H1 (cell line): ENCODE data around the gene INTS1. TPM values are rescaled to one million over a fixed set of nuclear protein-coding genes. Genes with fewer than 3 reads are reported as not detected.

Experiments
- CTCF ChIA-PET: fragments of 300-600 bp; sonication (Branson Sonifier 250); formaldehyde crosslinking; loops from one replicate; lab custom pipeline; 2021; ENCODE audit not compliant: partially characterized antibody; lab: Charles Lee
- POLR2A ChIA-PET: fragments of 300-600 bp; sonication (Branson Sonifier 250); formaldehyde crosslinking; loops from one replicate; lab custom pipeline; 2021; ENCODE audit warnings: inconsistent platforms; ENCODE audit not compliant: partially characterized antibody; lab: Charles Lee
- DNase-seq, 2 experiments: peaks; one replicate each; pipeline versions ENCODE4 v3.0.0 to v3.0.0-alpha.2; 2010 to 2022; ENCODE audit warnings: low spot score in 2 of 2, low read depth in 1 of 2, mixed read lengths in 1 of 2
- FAIRE-seq: peaks from 2 replicates; lab custom pipeline; 2011; peaks lifted over from hg19 to GRCh38; lab: Jason Lieb, UNC
- H2AFZ ChIP-seq: 2 replicates; pipeline ENCODE4 v1.8.1; 2012; ENCODE audit warnings: low read length, inconsistent platforms
- H2AK5ac ChIP-seq: 2 replicates; pipeline ENCODE4 v1.6.1; 2013; ENCODE audit warnings: low read depth, low read length
- H2BK120ac ChIP-seq: replicated peaks from 2 replicates; pipeline ENCODE3; 2013; ENCODE audit warnings: low read depth, low read length, inconsistent platforms
- H2BK12ac ChIP-seq: 2 replicates; pipeline ENCODE4 v1.6.1; 2013; ENCODE audit warnings: low read depth, low read length
- H2BK15ac ChIP-seq: 2 replicates; pipeline ENCODE4 v1.6.1; 2013; ENCODE audit warnings: low read length
- H2BK20ac ChIP-seq: 2 replicates; pipeline ENCODE4 v1.6.1; 2013; ENCODE audit warnings: low read length
- H2BK5ac ChIP-seq: 2 replicates; pipeline ENCODE4 v1.6.1; 2013; ENCODE audit warnings: low read depth, low read length
- H3K14ac ChIP-seq: 2 replicates; pipeline ENCODE4 v1.6.1; 2013; ENCODE audit warnings: inconsistent platforms; ENCODE audit not compliant: insufficient read length
- H3K18ac ChIP-seq: 2 replicates; pipeline ENCODE4 v1.6.1; 2013; ENCODE audit warnings: low read length; ENCODE audit errors: extremely low read depth
- H3K23ac ChIP-seq: 2 replicates; pipeline ENCODE4 v1.6.1; 2013; ENCODE audit warnings: inconsistent platforms; ENCODE audit not compliant: insufficient read length
- H3K23me2 ChIP-seq: 2 replicates; pipeline ENCODE4 v1.6.1; 2013; ENCODE audit warnings: low read depth, low read length
- H3K27ac ChIP-seq: 2 replicates; pipeline ENCODE4 v1.6.1; 2011; ENCODE audit warnings: low read depth, low read length, inconsistent platforms
- H3K27me3 ChIP-seq, 4 experiments: replicated peaks in 1 of 4; 1 replicate in 1 of 4; 2 replicates in 3 of 4; pipeline versions ENCODE4 v1.6.1 to v1.8.1; 2011 to 2013; ENCODE audit warnings: low read length in 3 of 4, mild to moderate bottlenecking in 3 of 4, inconsistent platforms in 2 of 4, mixed read lengths in 2 of 4, moderate library complexity in 1 of 4; ENCODE audit not compliant: control insufficient read depth in 3 of 4, insufficient read depth in 3 of 4; ENCODE audit errors: extremely low read depth in 1 of 4
- H3K36me3 ChIP-seq, 4 experiments: 2 replicates each; pipeline versions ENCODE4 v1.6.1 to v1.8.1; 2011 to 2013; ENCODE audit warnings: mild to moderate bottlenecking in 4 of 4, low read length in 3 of 4, moderate library complexity in 2 of 4, control low read depth in 1 of 4, inconsistent platforms in 1 of 4; ENCODE audit not compliant: insufficient read depth in 4 of 4, control insufficient read depth in 2 of 4
- H3K4ac ChIP-seq: replicated peaks from 2 replicates; pipeline ENCODE3; 2013; ENCODE audit warnings: low read length, low read depth, mixed read lengths, inconsistent platforms; ENCODE audit not compliant: insufficient read length
- H3K4me1 ChIP-seq, 4 experiments: replicated peaks in 1 of 4; 1 replicate in 1 of 4; 2 replicates in 3 of 4; pipeline versions ENCODE4 v1.6.1 to v1.8.1; 2011 to 2013; ENCODE audit warnings: low read length in 3 of 4, inconsistent platforms in 2 of 4, mixed read lengths in 1 of 4; ENCODE audit not compliant: insufficient read depth in 4 of 4, control insufficient read depth in 3 of 4
- H3K4me2 ChIP-seq, 2 experiments: 2 replicates each; pipeline versions ENCODE4 v1.6.1 to v1.8.1; 2011 to 2013; ENCODE audit warnings: low read depth in 2 of 2, low read length in 2 of 2, control low read depth in 1 of 2, inconsistent platforms in 1 of 2, mild to moderate bottlenecking in 1 of 2; ENCODE audit not compliant: insufficient read depth in 1 of 2
- H3K4me3 ChIP-seq, 4 experiments: fragments of 200-600, 300-600 bp in 1 of 4; sonication (generic), shearing (Covaris generic), sonication (Bioruptor Twin) in 1 of 4; 2 replicates each; pipeline versions ENCODE4 v1.5.1 to v1.8.1; 2011 to 2016; ENCODE audit warnings: low read length in 4 of 4, low read depth in 3 of 4, control low read depth in 2 of 4, inconsistent platforms in 2 of 4, mild to moderate bottlenecking in 2 of 4, mixed read lengths in 1 of 4, moderate library complexity in 1 of 4; ENCODE audit not compliant: insufficient read depth in 2 of 4; ENCODE audit errors: extremely low read depth in 1 of 4
- H3K56ac ChIP-seq: replicated peaks from 2 replicates; pipeline ENCODE3; 2013; ENCODE audit warnings: low read depth, mild to moderate bottlenecking, mixed read lengths, low read length, inconsistent platforms; ENCODE audit not compliant: insufficient read length
- H3K79me1 ChIP-seq: 2 replicates; pipeline ENCODE4 v1.6.1; 2013; ENCODE audit warnings: low read depth, low read length, control low read depth
- H3K79me2 ChIP-seq, 2 experiments: 2 replicates each; pipeline versions ENCODE4 v1.6.1 to v1.8.1; 2012 to 2013; ENCODE audit warnings: low read length in 2 of 2, mild to moderate bottlenecking in 2 of 2, inconsistent platforms in 1 of 2; ENCODE audit not compliant: insufficient read depth in 2 of 2, control insufficient read depth in 1 of 2
- H3K9ac ChIP-seq, 4 experiments: replicated peaks in 1 of 4; 1 replicate in 1 of 4; 2 replicates in 3 of 4; pipeline versions ENCODE4 v1.6.1 to v1.8.1; 2011 to 2013; ENCODE audit warnings: low read depth in 3 of 4, low read length in 3 of 4, control low read depth in 2 of 4, mild to moderate bottlenecking in 2 of 4, moderate library complexity in 2 of 4, inconsistent platforms in 1 of 4; ENCODE audit errors: extremely low read depth in 1 of 4
- H3K9me3 ChIP-seq, 2 experiments: 2 replicates each; pipeline versions ENCODE4 v1.6.1 to v1.8.1; 2012 to 2013; ENCODE audit warnings: mild to moderate bottlenecking in 2 of 2, moderate library complexity in 2 of 2, control low read depth in 1 of 2, inconsistent platforms in 1 of 2, low read depth in 1 of 2, low read length in 1 of 2, mixed read lengths in 1 of 2; ENCODE audit not compliant: insufficient read depth in 2 of 2
- H4K20me1 ChIP-seq, 2 experiments: replicated peaks in 1 of 2; 2 replicates each; pipeline versions ENCODE3 to v1.8.1; 2011 to 2013; ENCODE audit warnings: inconsistent platforms in 2 of 2, low read length in 2 of 2, mild to moderate bottlenecking in 1 of 2; ENCODE audit not compliant: insufficient read depth in 2 of 2, control insufficient read depth in 1 of 2
- H4K5ac ChIP-seq: 2 replicates; pipeline ENCODE4 v1.6.1; 2013; ENCODE audit warnings: low read length, low read depth, mixed read lengths, inconsistent platforms; ENCODE audit not compliant: insufficient read length
- H4K8ac ChIP-seq: 2 replicates; pipeline ENCODE4 v1.8.0; 2013; ENCODE audit warnings: mild to moderate bottlenecking, moderate library complexity, low read length, inconsistent platforms; ENCODE audit not compliant: insufficient read depth; ENCODE audit errors: extremely low read depth
- H4K91ac ChIP-seq: replicated peaks from 2 replicates; pipeline ENCODE3; 2013; ENCODE audit warnings: low read length, mixed read lengths, inconsistent platforms; ENCODE audit not compliant: insufficient read length
- CBX5 ChIP-seq: fragments of 300-800, 300-1000 bp; sonication (generic); IDR thresholded peaks from 2 replicates; pipeline ENCODE4 v1.7.1; 2016; ENCODE audit warnings: antibody characterized with exemption, low read length, low read depth
- CHD1 ChIP-seq: IDR thresholded peaks from 2 replicates; pipeline ENCODE4 v1.6.1; 2012; ENCODE audit warnings: low read depth, low read length, improper control_type of control experiment
- CREB1 ChIP-seq: IDR thresholded peaks from 2 replicates; pipeline ENCODE4 v1.6.1; 2012; ENCODE audit warnings: inconsistent platforms
- CTBP2 ChIP-seq: IDR thresholded peaks from 2 replicates; pipeline ENCODE4 v1.7.0; 2011; ENCODE audit warnings: borderline replicate concordance, mild to moderate bottlenecking, moderate library complexity, mixed read lengths, low read length; ENCODE audit not compliant: insufficient read depth, insufficient read length
- CTCF ChIP-seq, 3 experiments: IDR thresholded peaks; 1 replicate in 2 of 3; 2 replicates in 1 of 3; pipeline versions ENCODE4 v1.5.1 to v1.6.1; 2011; ENCODE audit warnings: low read length in 3 of 3, mild to moderate bottlenecking in 3 of 3, inconsistent platforms in 2 of 3, low read depth in 1 of 3, moderate library complexity in 1 of 3; ENCODE audit not compliant: insufficient read depth in 1 of 3; ENCODE audit errors: control extremely low read depth in 1 of 3
- KDM1A ChIP-seq: fragments of 200-600, 300-600 bp; sonication (generic); IDR thresholded peaks from 2 replicates; pipeline ENCODE4 v1.7.1; 2016; ENCODE audit warnings: mild to moderate bottlenecking, low read length, borderline replicate concordance
- POLR2AphosphoS5 ChIP-seq: IDR thresholded peaks from 2 replicates; pipeline ENCODE4 v1.6.1; 2011; ENCODE audit warnings: low read depth, low read length
- RNF2 ChIP-seq: fragments of 200-900, 300-1000 bp; sonication (generic); IDR thresholded peaks from 2 replicates; pipeline ENCODE4 v1.7.1; 2016; ENCODE audit warnings: borderline replicate concordance, low read depth, mild to moderate bottlenecking, antibody characterized with exemption, low read length; ENCODE audit not compliant: poor library complexity, severe bottlenecking; ENCODE audit errors: missing control alignments
- SIX5 ChIP-seq: IDR thresholded peaks from 2 replicates; pipeline ENCODE4 v1.6.1; 2011; ENCODE audit warnings: mild to moderate bottlenecking, low read depth, low read length
- SP4 ChIP-seq: IDR thresholded peaks from 2 replicates; pipeline ENCODE4 v1.6.1; 2012; ENCODE audit warnings: low read length, inconsistent platforms
- SRF ChIP-seq: IDR thresholded peaks from 2 replicates; pipeline ENCODE4 v1.6.1; 2011; ENCODE audit warnings: mild to moderate bottlenecking, low read depth, low read length, moderate library complexity
- TEAD4 ChIP-seq: IDR thresholded peaks from 2 replicates; pipeline ENCODE4 v1.6.1; 2012; ENCODE audit warnings: low read depth, low read length, inconsistent platforms, mixed read lengths
- WGBS, 2 experiments: shearing (Covaris generic) in 1 of 2; methylation state at CpG; one replicate each; pipeline versions ENCODE4 v1.1.6 to v1.1.7; 2013 to 2015; ENCODE audit warnings: low lambda C conversion rate in 2 of 2, mixed read lengths in 2 of 2, inconsistent platforms in 1 of 2, low coverage in 1 of 2, missing lambda C conversion rate in 1 of 2; ENCODE audit not compliant: insufficient replicate concordance in 2 of 2, insufficient coverage in 1 of 2, insufficient read length in 1 of 2; ENCODE audit errors: extremely low coverage in 1 of 2, missing lambda C conversion rate in 1 of 2; 5-methylcytosine and 5-hydroxymethylcytosine counted together
- polyA plus RNA-seq, 7 experiments: library from polyadenylated mRNA; depleted of rRNA in 3 of 7; stranded (reverse) in 5 of 7; unstranded in 2 of 7; fragments of >200 nt in 5 of 7; fragments of 200-250 nt in 2 of 7; gene quantifications; 1 replicate in 5 of 7; 2 replicates in 1 of 7; 4 replicates in 1 of 7; pipeline versions ENCODE4 v1.2.1 to v1.2.3, GENCODE V29; 2011 to 2013; ENCODE audit warnings: missing spikeins in 2 of 7, mixed read lengths in 2 of 7
- total RNA-seq: library from RNA; stranded (reverse); fragmentation: NEBNext Ultra II Directional; extraction: Animal tissue kit (Norgen Biotek cat#: 25700); gene quantifications from 2 replicates; pipeline ENCODE4 v1.2.1, GENCODE V29; 2021

Gene INTS1
- total and polyA plus RNA-seq, 2 of the 8 experiments (the other 6 are each of a cell fraction or from before 2014, with no cell fraction given) = 76.9 to 104 TPM

DNA sequence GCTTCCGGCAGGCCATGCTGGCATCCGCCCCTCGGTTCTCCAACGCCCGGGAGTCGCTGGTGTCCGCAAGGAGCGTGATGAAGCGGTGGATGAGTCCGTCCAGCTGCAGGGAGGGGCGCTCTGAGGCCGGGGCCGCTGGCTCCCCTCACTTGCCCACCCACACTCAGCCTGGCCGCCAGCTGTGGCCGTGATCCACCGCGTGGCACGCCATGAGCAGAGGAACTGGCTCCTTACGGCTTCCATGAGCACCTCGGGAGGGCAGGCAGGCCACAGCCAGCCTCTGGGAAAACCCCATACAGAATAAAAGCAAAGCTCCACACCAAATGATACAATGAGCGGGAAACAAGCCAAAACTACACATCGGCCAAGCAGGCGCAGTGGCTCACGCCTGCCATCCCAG, 29.5 kb downstream of the INTS1 start:
- FAIRE-seq (no peak), DNase-seq (no peak)
- 94% methylated on average over 24 of the region's 24 CpGs; no CpG with 5 or more reads in 1 of the 2 experiments for WGBS, 2 experiments
- no peak overlapping the region for H2AFZ ChIP-seq
- H4K91ac ChIP-seq = no peak overlapping the region
- H3K27me3 ChIP-seq = no peaks in the 10 kb centered on the region
- POLR2A ChIA-PET = interaction anchor here (0.6 to 7.4 kb wide), 13 partner anchors 8 to 74 kb away, joined by 3 to 43 read pairs (median 5); no protein-coding TSS in a partner anchor
- H3K14ac ChIP-seq = no peak overlapping the region
- no peak overlapping the region for H2BK20ac ChIP-seq
- no peaks in the 10 kb centered on the region for H3K9me3 ChIP-seq
- peaks cover 0 to 20% of the 10 kb centered on the region in 2 experiments for H4K20me1 ChIP-seq
- peaks cover 12 to 84% (median 21%) of the 10 kb centered on the region in 4 experiments for H3K36me3 ChIP-seq
- H3K4me3 ChIP-seq = no peak overlapping the region
- no peak overlapping the region for H2BK120ac ChIP-seq
- no peak overlapping the region for H2BK15ac ChIP-seq
- H3K79me2 ChIP-seq = no peaks in the 10 kb centered on the region
- no peak overlapping the region for H3K4me2 ChIP-seq
- H3K79me1 ChIP-seq = no peaks in the 10 kb centered on the region
- H3K18ac ChIP-seq = no peak overlapping the region
- 0 out of 2 replicates have a peak overlapping the region, but pooled peaks have one; percentile 28 for H4K8ac ChIP-seq
- H3K27ac ChIP-seq = no peak overlapping the region
- H3K4me1 ChIP-seq = no peaks in the 10 kb centered on the region; a peak in 1 of 7 replicates
- no peaks in the 10 kb centered on the region for H3K23me2 ChIP-seq
- H3K4ac ChIP-seq = no peak overlapping the region
- H2BK5ac ChIP-seq = no peak overlapping the region
- CTCF ChIA-PET = interaction anchor here (0.6 to 4.5 kb wide), 41 partner anchors 9 to 409 kb away, joined by 3 to 38 read pairs (median 4); partner anchors contain the start of gene TMEM184A
- no peak overlapping the region for H2AK5ac ChIP-seq
- H3K9ac ChIP-seq = no peak overlapping the region
- no peak overlapping the region for H3K56ac ChIP-seq
- no peak overlapping the region for H3K23ac ChIP-seq
- H2BK12ac ChIP-seq = 0 out of 2 replicates have a peak overlapping the region, but pooled peaks have one; percentile 39
- H4K5ac ChIP-seq = no peak overlapping the region
- TF ChIP-seq CTCF (IDR thresholded peaks at IDR 0.05; ENCODE audit: control extremely low read depth in 1 of 3, insufficient read depth in 1 of 3, low read depth in 1 of 3, low read length in 3 of 3) (no peak), SIX5 (no peak), SRF (no peak), CTBP2 (no peak), POLR2AphosphoS5 (no peak), TEAD4 (no peak), RNF2 (no peak), CREB1 (no peak), CHD1 (no peak), SP4 (no peak), KDM1A (no peak), CBX5 (no peak)
